GM12878 (cell line): ENCODE results near the gene SELENOO. TPM values are rescaled to one million over a fixed set of nuclear protein-coding genes. Genes with fewer than 3 reads are reported as not detected.

Experiments
- ATAC-seq: fragments of 200-7000 bp; cut with Tn5 transposase; 3 replicates; pipeline ENCODE4 v1.9.1; 2020; ENCODE audit warnings: mild to moderate bottlenecking, moderate library complexity
- BruUV-seq: library from RNA; stranded (reverse); fragments of 400-500 nt; replicated peaks from 2 replicates; lab custom pipeline; 2021; lab: Mats Ljungman, UMichigan
- CTCF ChIA-PET: fragments of 300-600 bp; sonication (Branson Sonifier 250); formaldehyde crosslinking; extraction: SDS; loops from one replicate; lab custom pipeline; 2021; ENCODE audit warnings: inconsistent platforms; lab: Yijun Ruan, JAX
- POLR2A ChIA-PET: fragments of 350-600 bp; formaldehyde crosslinking; extraction: SDS; loops from one replicate; lab custom pipeline; 2021; ENCODE audit warnings: inconsistent platforms; lab: Charles Lee
- RAD21 ChIA-PET: fragments of 300-600 bp; sonication (Branson Sonifier 250); formaldehyde crosslinking; loops from one replicate; lab custom pipeline; 2023; ENCODE audit warnings: antibody characterized with exemption; ENCODE audit not compliant: unreplicated experiment; lab: Charles Lee
- SMC1A ChIA-PET: fragments of 300-600 bp; sonication (Branson Sonifier 250); formaldehyde crosslinking; loops from one replicate; lab custom pipeline; 2023; ENCODE audit not compliant: unreplicated experiment, uncharacterized antibody; lab: Charles Lee
- DNase-seq: peaks from one replicate; pipeline ENCODE4 v3.0.0-alpha.2; 2011; ENCODE audit warnings: low read depth, low spot score
- FAIRE-seq: peaks from 3 replicates; lab custom pipeline; 2011; peaks lifted over from hg19 to GRCh38; lab: Jason Lieb, UNC
- H2AFZ ChIP-seq: 2 replicates; pipeline ENCODE4 v1.6.0; 2011; ENCODE audit warnings: low read depth, low read length, control low read depth; ENCODE audit not compliant: control insufficient read depth
- H3K27ac ChIP-seq: 2 replicates; pipeline ENCODE4 v1.5.1; 2011; ENCODE audit warnings: control low read depth; ENCODE audit not compliant: control insufficient read depth, insufficient read depth
- H3K27me3 ChIP-seq, 2 experiments: replicated peaks in 1 of 2; 2 replicates each; pipeline versions ENCODE4 v1.6.0 to v1.6.1; 2011; ENCODE audit warnings: low read length in 1 of 2; ENCODE audit not compliant: control insufficient read depth in 2 of 2, insufficient read depth in 2 of 2
- H3K36me3 ChIP-seq, 2 experiments: 2 replicates each; pipeline ENCODE4 v1.5.1; 2011; ENCODE audit warnings: low read length in 1 of 2; ENCODE audit not compliant: control insufficient read depth in 2 of 2, insufficient read depth in 2 of 2
- H3K4me1 ChIP-seq: 2 replicates; pipeline ENCODE4 v1.6.1; 2011; ENCODE audit warnings: mild to moderate bottlenecking, low read length, moderate library complexity, mixed read lengths; ENCODE audit not compliant: control insufficient read depth, insufficient read depth
- H3K4me2 ChIP-seq: 2 replicates; pipeline ENCODE4 v1.6.0; 2011; ENCODE audit warnings: control low read depth; ENCODE audit not compliant: control insufficient read depth, insufficient read depth
- H3K4me3 ChIP-seq: fragments of 200-600 bp; sonication (generic); 2 replicates; pipeline ENCODE4 v1.5.1; 2016
- H3K79me2 ChIP-seq: 2 replicates; pipeline ENCODE4 v1.6.0; 2011; ENCODE audit warnings: low read length; ENCODE audit not compliant: control insufficient read depth, insufficient read depth
- H3K9ac ChIP-seq: 2 replicates; pipeline ENCODE4 v1.8.0; 2011; ENCODE audit warnings: low read length, control low read depth, mixed read lengths; ENCODE audit not compliant: control insufficient read depth, insufficient read depth
- H3K9me3 ChIP-seq: replicated peaks from 3 replicates; pipeline ENCODE4 v1.5.1; 2011; ENCODE audit warnings: mild to moderate bottlenecking, low read length; ENCODE audit not compliant: control insufficient read depth, insufficient read depth
- H4K20me1 ChIP-seq: 2 replicates; pipeline ENCODE4 v1.6.0; 2011; ENCODE audit not compliant: control insufficient read depth, insufficient read depth
- CHD2 ChIP-seq: IDR thresholded peaks from 2 replicates; pipeline ENCODE4 v1.6.1; 2011; ENCODE audit warnings: low read depth, low read length, improper control_type of control experiment, borderline replicate concordance
- CREB1 ChIP-seq: IDR thresholded peaks from 2 replicates; pipeline ENCODE4 v1.6.1; 2012; ENCODE audit warnings: low read depth, mild to moderate bottlenecking, inconsistent platforms
- CREM ChIP-seq: IDR thresholded peaks from 2 replicates; pipeline ENCODE4 v1.6.1; 2014; ENCODE audit warnings: antibody characterized with exemption, low read depth
- DPF2 ChIP-seq: fragments of 450-650 bp; IDR thresholded peaks from 2 replicates; pipeline ENCODE4 v1.6.1; 2017; ENCODE audit warnings: mild to moderate bottlenecking
- IKZF1 ChIP-seq: fragments of 450-650 bp; conservative IDR thresholded peaks from 2 replicates; pipeline ENCODE4 v1.6.1; 2017; ENCODE audit warnings: antibody characterized with exemption, mild to moderate bottlenecking
- IRF3 ChIP-seq: fragments of 450-650 bp; IDR thresholded peaks from 2 replicates; pipeline ENCODE4 v1.6.1; 2014; ENCODE audit warnings: mild to moderate bottlenecking
- KDM1A ChIP-seq: fragments of 200-600 bp; sonication (generic); IDR thresholded peaks from 2 replicates; pipeline ENCODE4 v1.6.1; 2016; ENCODE audit warnings: borderline replicate concordance
- NR2C2 ChIP-seq: IDR thresholded peaks from 2 replicates; pipeline ENCODE4 v1.6.1; 2011; ENCODE audit warnings: borderline replicate concordance, low read depth; ENCODE audit not compliant: control insufficient read depth, insufficient read length
- PAX5 ChIP-seq: IDR thresholded peaks from 2 replicates; pipeline ENCODE4 v1.6.1; 2011; ENCODE audit warnings: low read depth, low read length, borderline replicate concordance
- POLR2AphosphoS5 ChIP-seq: IDR thresholded peaks from 2 replicates; pipeline ENCODE4 v1.6.1; 2011; ENCODE audit warnings: mild to moderate bottlenecking, low read length, inconsistent platforms
- PRDM15 ChIP-seq: fragments of 450-650 bp; formaldehyde crosslinking; IDR thresholded peaks from 2 replicates; pipeline ENCODE4 v1.4.0; 2020; ENCODE audit warnings: mild to moderate bottlenecking, moderate library complexity
- RB1 ChIP-seq: fragments of 450-650 bp; formaldehyde crosslinking; IDR thresholded peaks from 2 replicates; pipeline ENCODE4 v1.6.1; 2017; ENCODE audit warnings: mild to moderate bottlenecking, borderline replicate concordance
- RELA ChIP-seq: fragments of 450-650 bp; IDR thresholded peaks from 2 replicates; pipeline ENCODE4 v1.8.0; 2014; ENCODE audit warnings: borderline replicate concordance; ENCODE audit not compliant: partially characterized antibody
- SMAD1 ChIP-seq: fragments of 450-650 bp; IDR thresholded peaks from 2 replicates; pipeline ENCODE4 v1.6.1; 2018; ENCODE audit warnings: mild to moderate bottlenecking, low read depth; ENCODE audit not compliant: partially characterized antibody
- STAT3 ChIP-seq: IDR thresholded peaks from 2 replicates; pipeline ENCODE4 v1.6.1; 2011; ENCODE audit warnings: low read depth, low read length, improper control_type of control experiment
- WRNIP1 ChIP-seq: IDR thresholded peaks from 2 replicates; pipeline ENCODE4 v1.6.1; 2011; ENCODE audit warnings: low read depth, low read length, improper control_type of control experiment, borderline replicate concordance
- YY1 ChIP-seq: IDR thresholded peaks from 2 replicates; pipeline ENCODE4 v1.6.1; 2011; ENCODE audit warnings: low read depth, mild to moderate bottlenecking, low read length
- WGBS: methylation state at CpG from one replicate; pipeline ENCODE4 v1.1.6; 2016; ENCODE audit warnings: low lambda C conversion rate; ENCODE audit not compliant: insufficient replicate concordance, insufficient coverage; ENCODE audit errors: missing lambda C conversion rate; 5-methylcytosine and 5-hydroxymethylcytosine counted together
- in situ Hi-C: fragments of 300-500 bp; cut with MboI; formaldehyde crosslinking; loops from 9 replicates; pipeline ENCODE4 v1.14.3; 2018; ENCODE audit warnings: mixed read lengths
- intact Hi-C: fragments of 100-400 bp; cut with micrococcal nuclease; formaldehyde crosslinking; loops from one replicate; pipeline ENCODE4 v1.14.2; 2022; ENCODE audit not compliant: unreplicated experiment
- polyA plus RNA-seq, 11 experiments: library from polyadenylated mRNA; depleted of rRNA in 4 of 11; unstranded in 6 of 11; stranded (reverse) in 5 of 11; fragments of >200 nt; fragmentation: Nextera tagmentation in 4 of 11; fragmentation: Illumina TruSeq in 1 of 11; extraction: Ambion mirVana in 4 of 11; extraction: Trizol in 1 of 11; gene quantifications; 1 replicate in 1 of 11; 2 replicates in 10 of 11; pipeline versions ENCODE4 v1.2.1 to v1.2.3, GENCODE V29; 2011 to 2016; ENCODE audit warnings: inconsistent platforms in 2 of 11, missing spikeins in 2 of 11, low read depth in 1 of 11
- total RNA-seq, 4 experiments: library from RNA; depleted of rRNA in 3 of 4; stranded (reverse); fragments of >200 nt in 3 of 4; fragmentation: Illumina TruSeq in 1 of 4; extraction: Trizol in 1 of 4; gene quantifications; 2 replicates each; pipeline versions ENCODE4 v1.2.1 to v1.2.3, GENCODE V29; 2013 to 2021

The SELENOO gene
- total and polyA plus RNA-seq, 10 of the 15 experiments (the other 5 are each of a cell fraction or from before 2014, with no cell fraction given), result 0.42 to 23.3 (median 3.3) TPM

- TF ChIP-seq PRDM15 (CRISPR knock-in tag), result no peak
- no peak for TF ChIP-seq RELA
- no peak for TF ChIP-seq CHD2
- no peak for TF ChIP-seq PAX5
Observed at GRCh38 chr22:50176850-50177536, 23.8 kb upstream of the SELENOO start (continued).

GRCh38 chr22:50177537-50178470 lies 23.0 kb upstream of the SELENOO start:
- Histone ChIP-seq H3K4me1 (peaks cover 6% of the 10 kb centered on the region), H3K4me2 (no peak overlapping the region), H3K36me3 (no peaks in the 10 kb centered on the region), H3K79me2 (no peaks in the 10 kb centered on the region), H3K27me3 (no peaks in the 10 kb centered on the region), H3K9me3 (no peaks in the 10 kb centered on the region), H3K9ac (no peak overlapping the region), H3K27ac (no peak overlapping the region), H3K4me3 (no peak overlapping the region), H4K20me1 (no peaks in the 10 kb centered on the region), H2AFZ (no peak overlapping the region)
- 95% methylated on average over 54 of the region's 98 CpGs for WGBS
- ChIA-PET RAD21 (no interaction called here), CTCF (no interaction called here), POLR2A (no interaction called here), SMC1A (no interaction called here)
- in situ Hi-C loops (no loop called here), intact Hi-C loops (no loop called here)
- DNase-seq (no peak), ATAC-seq (no peak), FAIRE-seq (no peak)
- no TSS peak for BruUV-seq
- TF ChIP-seq WRNIP1 (no peak), POLR2AphosphoS5 (no peak), DPF2 (no peak), CREM (no peak), STAT3 (no peak), CREB1 (no peak), KDM1A (no peak), SMAD1 (no peak), YY1 (no peak), IRF3 (no peak), NR2C2 (no peak), IKZF1 (no peak), RB1 (no peak)
